ENCODE data around the gene CLHC1. TPM values are rescaled to one million over a fixed set of nuclear protein-coding genes. Genes with fewer than 3 reads are reported as not detected.

The CLHC1 gene
- total RNA-seq, 6 experiments from 2014 or later = 5.1 to 8.4 (median 6.2) TPM

DNA sequence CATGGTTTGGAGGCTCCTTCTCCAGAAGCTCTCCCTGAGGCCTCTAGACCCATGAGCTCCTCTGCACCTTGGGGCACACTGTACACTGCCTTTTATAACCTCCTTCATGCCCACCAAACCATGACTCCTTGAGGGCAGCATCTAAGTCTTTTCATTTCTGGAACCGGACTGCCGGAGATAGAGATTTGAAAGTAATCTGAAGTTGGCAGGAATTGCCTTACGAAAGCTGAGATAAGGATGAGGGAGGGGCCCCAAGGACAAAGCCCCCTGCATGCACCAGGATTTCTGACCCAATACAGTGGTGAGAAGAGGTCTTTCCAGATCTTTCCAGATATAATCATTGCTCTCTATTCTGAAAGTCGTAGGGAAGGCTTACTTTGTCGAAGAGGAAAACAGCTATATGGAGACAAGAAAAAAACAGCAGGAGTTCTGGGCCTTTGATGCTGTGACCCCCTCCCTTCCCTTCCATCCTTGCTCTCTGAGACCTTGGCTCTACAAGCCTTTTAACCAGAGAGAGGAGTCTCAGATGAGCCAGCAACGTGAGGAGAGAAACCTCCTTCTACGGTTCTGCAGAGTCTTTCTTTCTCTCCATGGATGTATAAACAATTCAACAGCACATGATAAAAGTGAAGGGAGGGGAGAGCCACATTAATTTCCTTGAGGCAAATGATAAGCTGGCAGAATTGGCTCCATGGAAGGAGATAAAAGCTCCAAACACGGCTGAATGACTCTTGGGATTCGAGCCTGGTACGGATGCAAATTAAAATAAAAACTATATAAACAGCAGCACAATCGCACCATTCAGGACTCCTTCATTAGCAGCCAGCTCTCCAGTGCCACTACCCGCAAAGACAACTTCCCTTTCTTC lies 93.8 kb downstream of the CLHC1 start:
- Mint-ChIP-seq H3K27ac (no peak overlapping the region), H3K4me1 (ENCODE audit: low read depth) (peaks cover 25% of the 10 kb centered on the region), H3K36me3 (ENCODE audit: low read depth) (no peaks in the 10 kb centered on the region; the same call in 1 of the 2 replicates), H3K27me3 (ENCODE audit: insufficient read depth) (peaks cover 6% of the 10 kb centered on the region), H3K9me3 (no peaks in the 10 kb centered on the region), H3K4me3 (no peak overlapping the region)
- no peak for TF ChIP-seq CTCF (IDR thresholded peaks at IDR 0.05)
- DNase-seq = no peak

GRCh38 chr2:55137024-55137958 lies 94.8 kb downstream of the CLHC1 start:
- Mint-ChIP-seq H3K36me3 (ENCODE audit: low read depth) (no peaks in the 10 kb centered on the region), H3K27me3 (ENCODE audit: insufficient read depth) (peaks cover 6% of the 10 kb centered on the region), H3K4me3 (no peak overlapping the region), H3K27ac (no peak overlapping the region), H3K4me1 (ENCODE audit: low read depth) (peaks cover 20% of the 10 kb centered on the region), H3K9me3 (no peaks in the 10 kb centered on the region)
- no peak for TF ChIP-seq CTCF (IDR thresholded peaks at IDR 0.05)
- DNase-seq = no peak

GRCh38 chr2:55136138-55136541 lies 96.0 kb downstream of the CLHC1 start:
- H3K36me3 Mint-ChIP-seq (ENCODE audit: low read depth) = no peaks in the 10 kb centered on the region
- peaks cover 12% of the 10 kb centered on the region for H3K4me1 Mint-ChIP-seq (ENCODE audit: low read depth)
- H3K27ac Mint-ChIP-seq = no peak overlapping the region
- no peak for DNase-seq
- no peak overlapping the region for H3K4me3 Mint-ChIP-seq
- H3K27me3 Mint-ChIP-seq (ENCODE audit: insufficient read depth) = peaks cover 5% of the 10 kb centered on the region; the same call in 1 of the 2 replicates
- H3K9me3 Mint-ChIP-seq = no peaks in the 10 kb centered on the region
- TF ChIP-seq CTCF (IDR thresholded peaks at IDR 0.05) = no peak

DNA sequence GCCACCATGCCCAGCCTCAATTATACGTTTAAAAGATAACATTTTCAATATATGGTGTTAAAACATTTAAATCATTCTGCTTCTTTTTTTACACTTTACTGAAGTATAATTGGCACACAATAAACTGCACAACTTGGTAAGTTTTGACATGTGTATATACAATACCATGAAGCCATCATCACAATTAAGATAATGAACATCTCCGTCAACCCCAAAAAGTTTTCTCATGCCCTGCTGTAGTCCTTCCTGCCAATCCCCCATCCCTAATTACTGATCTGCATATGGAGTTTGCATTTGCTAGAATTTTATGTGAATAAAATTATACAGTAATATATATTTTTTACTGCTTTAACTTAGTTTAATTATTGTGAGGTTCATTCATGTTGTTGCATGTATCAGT lies 96.6 kb downstream of the CLHC1 start:
- H3K4me1 Mint-ChIP-seq (ENCODE audit: low read depth) = peaks cover 12% of the 10 kb centered on the region
- H3K4me3 Mint-ChIP-seq = no peak overlapping the region
- no peaks in the 10 kb centered on the region for H3K9me3 Mint-ChIP-seq
- peaks cover 5% of the 10 kb centered on the region; the same call in 1 of the 2 replicates for H3K27me3 Mint-ChIP-seq (ENCODE audit: insufficient read depth)
- DNase-seq = no peak
- no peak for TF ChIP-seq CTCF (IDR thresholded peaks at IDR 0.05)
- H3K36me3 Mint-ChIP-seq (ENCODE audit: low read depth) = no peaks in the 10 kb centered on the region
- no peak overlapping the region for H3K27ac Mint-ChIP-seq

DNA sequence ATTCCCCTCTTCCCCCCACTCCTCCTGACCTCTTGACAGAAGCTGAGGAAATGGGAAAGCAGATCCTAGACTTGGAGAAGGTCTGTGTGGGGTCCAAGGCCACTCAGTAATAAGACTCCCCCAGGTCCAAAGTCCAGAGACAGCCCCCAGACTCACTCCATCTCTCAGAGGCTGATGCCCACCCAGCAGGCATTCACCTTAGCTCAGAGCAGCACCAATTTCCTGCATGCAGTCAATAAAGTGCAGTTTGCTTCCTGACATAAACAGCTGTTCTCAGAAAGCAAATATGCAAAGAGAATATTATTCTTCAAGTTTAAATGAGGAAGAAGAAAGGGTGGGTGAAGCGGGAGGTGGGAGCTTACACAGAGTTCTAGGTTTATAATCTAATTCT lies 97.8 kb downstream of the CLHC1 start:
- no peaks in the 10 kb centered on the region for H3K9me3 Mint-ChIP-seq
- no peak for TF ChIP-seq CTCF (IDR thresholded peaks at IDR 0.05)
- no peak overlapping the region for H3K27ac Mint-ChIP-seq
- H3K4me1 Mint-ChIP-seq (ENCODE audit: low read depth) = peaks cover 12% of the 10 kb centered on the region
- peaks cover 5% of the 10 kb centered on the region; the same call in 1 of the 2 replicates for H3K27me3 Mint-ChIP-seq (ENCODE audit: insufficient read depth)
- no peaks in the 10 kb centered on the region for H3K36me3 Mint-ChIP-seq (ENCODE audit: low read depth)
- no peak overlapping the region for H3K4me3 Mint-ChIP-seq
- no peak for DNase-seq

All from HFFc6 (cell line).